ENCODE results near the gene EDC3. TPM values are rescaled to one million over a fixed set of nuclear protein-coding genes. Genes with fewer than 3 reads are reported as not detected.

Gene EDC3
- total and polyA plus RNA-seq, 9 of the 15 experiments (the other 6 are each of a cell fraction or from before 2014, with no cell fraction given) = 11.7 to 63.9 (median 32.8) TPM

DNA sequence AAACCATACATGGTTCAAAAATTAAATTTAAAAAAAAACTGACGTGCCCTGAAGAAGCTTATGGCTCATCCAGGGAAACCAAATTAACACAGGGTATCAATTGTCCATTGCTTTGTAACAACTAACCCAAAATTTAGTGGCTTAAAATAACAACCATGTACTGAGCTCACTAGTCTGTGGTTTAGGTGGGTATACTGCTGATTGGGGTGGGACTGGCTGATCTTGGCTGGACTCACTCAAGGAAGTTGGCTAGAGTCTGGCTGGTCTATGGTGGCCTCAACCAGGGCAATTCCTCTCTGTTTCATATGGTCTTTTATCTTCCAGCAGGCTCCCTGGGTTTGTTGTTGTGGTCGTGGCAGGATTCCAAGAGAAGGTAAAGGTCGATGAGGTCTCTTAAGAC, 14.1 kb upstream of the EDC3 start:
- Histone ChIP-seq H2AFZ (ENCODE audit: low read depth, low read length) (no peak overlapping the region), H3K4me2 (ENCODE audit: insufficient read depth, low read length) (no peak overlapping the region), H3K27me3 (ENCODE audit: control insufficient read depth in 2 of 2, insufficient read depth in 2 of 2, low read length in 2 of 2) (peaks cover 6 to 17% of the 10 kb centered on the region in 2 experiments), H3K79me2 (ENCODE audit: control insufficient read depth, insufficient read depth, low read length) (no peaks in the 10 kb centered on the region), H3K4me1 (replicated peaks in 1 of 2; ENCODE audit: control insufficient read depth in 2 of 2, insufficient read depth in 2 of 2, low read length in 2 of 2) (no peaks in the 10 kb centered on the region), H3K4me3 (no peak overlapping the region), H4K20me1 (replicated peaks; ENCODE audit: control insufficient read depth, insufficient read depth, low read length) (no peaks in the 10 kb centered on the region), H3K9me3 (replicated peaks; ENCODE audit: control insufficient read depth, insufficient read depth, low read depth, low read length) (no peaks in the 10 kb centered on the region), H3K36me3 (ENCODE audit: control insufficient read depth, insufficient read depth, low read length) (no peaks in the 10 kb centered on the region), H3K27ac (ENCODE audit: extremely low read depth, low read depth, low read length) (no peak overlapping the region), H3K9ac (ENCODE audit: insufficient read depth in 1 of 2, low read depth in 2 of 2, low read length in 2 of 2) (no peak overlapping the region), H3K9me1 (ENCODE audit: control insufficient read depth, insufficient read depth, low read length) (no peaks in the 10 kb centered on the region)
- DNase-seq (ENCODE audit: extremely low read depth in 1 of 4, low spot score in 3 of 4) (no peak), ATAC-seq (no peak), FAIRE-seq (no peak)
- in situ Hi-C loops (cut with MboI) = no loop called here
- intact Hi-C loops (cut with micrococcal nuclease) = loop anchor here (2.0 kb wide), 1 partner anchor 65 kb away; no protein-coding TSS in a partner anchor
- ChIA-PET CTCF (ENCODE audit: low intra/inter-chr PET ratio) (no interaction called here), POLR2A (interaction anchor here (0.8 kb wide), 1 partner anchor 11 kb away, joined by 3 read pairs; no protein-coding TSS in a partner anchor)
- WGBS (ENCODE audit: insufficient coverage, low coverage, missing lambda C conversion rate) = 0% methylated on average over 3 of the region's 3 CpGs
- TF ChIP-seq SMARCC2 (IDR thresholded peaks at IDR 0.05; ENCODE audit: low read depth) = no peak
- no peak for TF ChIP-seq JUNB (CRISPR knock-in tag; conservative IDR thresholded peaks at IDR 0.05)
- TF ChIP-seq, protein P1, sequence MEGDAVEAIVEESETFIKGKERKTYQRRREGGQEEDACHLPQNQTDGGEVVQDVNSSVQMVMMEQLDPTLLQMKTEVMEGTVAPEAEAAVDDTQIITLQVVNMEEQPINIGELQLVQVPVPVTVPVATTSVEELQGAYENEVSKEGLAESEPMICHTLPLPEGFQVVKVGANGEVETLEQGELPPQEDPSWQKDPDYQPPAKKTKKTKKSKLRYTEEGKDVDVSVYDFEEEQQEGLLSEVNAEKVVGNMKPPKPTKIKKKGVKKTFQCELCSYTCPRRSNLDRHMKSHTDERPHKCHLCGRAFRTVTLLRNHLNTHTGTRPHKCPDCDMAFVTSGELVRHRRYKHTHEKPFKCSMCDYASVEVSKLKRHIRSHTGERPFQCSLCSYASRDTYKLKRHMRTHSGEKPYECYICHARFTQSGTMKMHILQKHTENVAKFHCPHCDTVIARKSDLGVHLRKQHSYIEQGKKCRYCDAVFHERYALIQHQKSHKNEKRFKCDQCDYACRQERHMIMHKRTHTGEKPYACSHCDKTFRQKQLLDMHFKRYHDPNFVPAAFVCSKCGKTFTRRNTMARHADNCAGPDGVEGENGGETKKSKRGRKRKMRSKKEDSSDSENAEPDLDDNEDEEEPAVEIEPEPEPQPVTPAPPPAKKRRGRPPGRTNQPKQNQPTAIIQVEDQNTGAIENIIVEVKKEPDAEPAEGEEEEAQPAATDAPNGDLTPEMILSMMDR (IDR thresholded peaks at IDR 0.05 in 2 of 3, conservative IDR thresholded peaks at IDR 0.05 in 1 of 3; ENCODE audit: insufficient read depth in 2 of 3, low read depth in 1 of 3, low read length in 3 of 3) = no peak
- no peak for TF ChIP-seq ZNF77 (CRISPR knock-in tag; IDR thresholded peaks at IDR 0.05)
- TF ChIP-seq SETDB1 (IDR thresholded peaks at IDR 0.05; ENCODE audit: low read length) = no peak
- no TSS peak for BruUV-seq (replicated peaks)

Measured in K562 (cell line).